ENCODE results near the gene CREB5. TPM values are rescaled to one million over a fixed set of nuclear protein-coding genes. Genes with fewer than 3 reads are reported as not detected.

CREB5 gene
- total RNA-seq, 2 donors from 2014 or later, result 0.53 to 2.6 TPM

DNA sequence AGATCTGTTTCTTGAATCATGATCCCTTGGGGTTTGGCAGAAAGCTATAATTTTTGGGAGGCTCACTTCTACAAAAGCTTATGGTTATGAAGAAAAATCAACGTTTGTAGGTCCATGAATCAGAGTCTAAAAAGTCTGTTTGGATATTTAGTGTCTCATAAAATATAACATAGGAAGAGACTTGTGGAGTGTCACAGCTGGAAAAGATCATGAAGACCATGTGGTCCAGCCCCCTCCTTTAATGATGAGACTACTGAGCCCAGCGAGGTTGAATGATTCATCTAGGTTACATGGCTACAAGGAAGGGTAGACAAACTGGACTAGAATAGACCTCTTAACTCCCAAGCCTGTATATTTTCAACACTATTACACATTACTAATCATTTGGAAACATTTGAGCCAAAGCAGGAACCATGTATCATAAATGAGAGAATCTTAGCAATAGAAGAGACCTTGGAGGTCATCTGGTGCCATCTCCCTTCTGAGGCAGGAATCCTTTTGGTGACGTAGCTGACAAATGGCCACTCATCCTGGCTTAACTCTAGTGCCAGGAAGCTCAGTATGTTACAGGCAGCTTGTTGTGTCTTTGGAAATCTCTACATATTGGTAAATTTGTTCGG, 152.5 kb downstream of the CREB5 start:
- Mint-ChIP-seq H3K27ac (no peak overlapping the region), H3K27me3 (ENCODE audit: insufficient read depth) (no peaks in the 10 kb centered on the region), H3K36me3 (ENCODE audit: low read depth) (no peaks in the 10 kb centered on the region), H3K4me1 (peaks cover 4% of the 10 kb centered on the region), H3K9me3 (no peaks in the 10 kb centered on the region), H3K4me3 (no peak overlapping the region)
- Histone ChIP-seq H3K36me3 (ENCODE audit: control insufficient read depth, insufficient read depth, low read length) (no peaks in the 10 kb centered on the region), H3K4me3 (ENCODE audit: low read length) (no peak overlapping the region), H3K27me3 (ENCODE audit: control insufficient read depth, insufficient read depth, low read length, poor library complexity, severe bottlenecking) (peaks cover 5% of the 10 kb centered on the region), H3K27ac (ENCODE audit: low read depth, low read length) (no peak overlapping the region), H3K9ac (ENCODE audit: extremely low read depth, low read length, poor library complexity, severe bottlenecking) (no peak overlapping the region), H3K9me3 (ENCODE audit: control insufficient read depth, low read length) (no peaks in the 10 kb centered on the region), H3K4me1 (ENCODE audit: control insufficient read depth, insufficient read depth, low read length) (no peaks in the 10 kb centered on the region)
- TF ChIP-seq CTCF (conservative IDR thresholded peaks at IDR 0.05), result no peak
- 93 to 94% methylated on average over 2 to 4 of the region's 4 CpGs for WGBS, 2 experiments (ENCODE audit: insufficient coverage in 1 of 2, insufficient read length in 1 of 2)
- no peak for DNase-seq

DNA sequence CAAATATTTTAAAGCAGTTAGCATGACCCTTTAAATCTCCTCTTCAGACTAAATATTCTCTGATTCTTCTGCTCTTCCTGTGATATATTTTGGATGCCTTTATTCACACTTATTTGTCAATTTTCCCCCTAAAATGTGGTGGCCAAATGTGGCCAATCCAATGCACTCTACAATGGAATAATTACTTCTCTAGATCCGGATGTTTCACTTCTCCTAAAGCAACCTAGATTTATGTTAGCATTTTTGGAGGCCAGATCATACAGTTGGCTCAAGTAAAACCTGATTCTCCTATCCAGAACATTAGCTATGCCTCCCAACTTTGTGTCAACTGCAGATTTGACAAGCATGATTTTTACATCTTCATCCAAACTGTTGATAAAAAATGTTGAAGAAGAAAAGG, 153.7 kb downstream of the CREB5 start:
- Histone ChIP-seq H3K9me3 (ENCODE audit: control insufficient read depth, low read length) (no peaks in the 10 kb centered on the region), H3K36me3 (ENCODE audit: control insufficient read depth, insufficient read depth, low read length) (no peaks in the 10 kb centered on the region), H3K4me1 (ENCODE audit: control insufficient read depth, insufficient read depth, low read length) (no peaks in the 10 kb centered on the region), H3K27ac (ENCODE audit: low read depth, low read length) (no peak overlapping the region), H3K27me3 (ENCODE audit: control insufficient read depth, insufficient read depth, low read length, poor library complexity, severe bottlenecking) (peaks cover 5% of the 10 kb centered on the region), H3K9ac (ENCODE audit: extremely low read depth, low read length, poor library complexity, severe bottlenecking) (no peak overlapping the region), H3K4me3 (ENCODE audit: low read length) (no peak overlapping the region)
- DNase-seq, result no peak
- Mint-ChIP-seq H3K27me3 (ENCODE audit: insufficient read depth) (no peaks in the 10 kb centered on the region), H3K27ac (no peak overlapping the region), H3K9me3 (no peaks in the 10 kb centered on the region), H3K4me3 (no peak overlapping the region), H3K36me3 (ENCODE audit: low read depth) (no peaks in the 10 kb centered on the region), H3K4me1 (peaks cover 4% of the 10 kb centered on the region)
- WGBS, 2 experiments (ENCODE audit: insufficient coverage in 1 of 2, insufficient read length in 1 of 2), result 80 to 85% methylated on average over 1 of the region's 1 CpG
- TF ChIP-seq CTCF (conservative IDR thresholded peaks at IDR 0.05), result no peak

- H3K4me1 Mint-ChIP-seq, result peaks cover 7% of the 10 kb centered on the region
- Histone ChIP-seq H3K4me1 (ENCODE audit: control insufficient read depth, insufficient read depth, low read length) (no peaks in the 10 kb centered on the region), H3K27me3 (ENCODE audit: control insufficient read depth, insufficient read depth, low read length, poor library complexity, severe bottlenecking) (peaks cover 5% of the 10 kb centered on the region), H3K9me3 (ENCODE audit: control insufficient read depth, low read length) (no peaks in the 10 kb centered on the region), H3K9ac (ENCODE audit: extremely low read depth, low read length, poor library complexity, severe bottlenecking) (no peak overlapping the region), H3K4me3 (ENCODE audit: low read length) (no peak overlapping the region), H3K36me3 (ENCODE audit: control insufficient read depth, insufficient read depth, low read length) (no peaks in the 10 kb centered on the region), H3K27ac (ENCODE audit: low read depth, low read length) (no peak overlapping the region)
- no peak for DNase-seq
- no peaks in the 10 kb centered on the region for H3K36me3 Mint-ChIP-seq (ENCODE audit: low read depth)
- TF ChIP-seq CTCF (conservative IDR thresholded peaks at IDR 0.05), result no peak
- H3K27ac Mint-ChIP-seq, result no peak overlapping the region
- no peak overlapping the region for H3K4me3 Mint-ChIP-seq
- 93 to 97% methylated on average over 9 to 13 of the region's 13 CpGs for WGBS, 2 experiments (ENCODE audit: insufficient coverage in 1 of 2, insufficient read length in 1 of 2)
- H3K9me3 Mint-ChIP-seq, result no peaks in the 10 kb centered on the region
- H3K27me3 Mint-ChIP-seq (ENCODE audit: insufficient read depth), result peaks cover 3% of the 10 kb centered on the region
Observed at GRCh38 chr7:28570113-28570969, 158.0 kb downstream of the CREB5 start.
